NCI-H2171 (cell line): Measurements from ENCODE around the gene CLDN2.

Experiments used
- DNase-seq: peaks from one replicate; lab custom pipeline; 2025; lab: John Stamatoyannopoulos, UW

The CLDN2 gene

DNA sequence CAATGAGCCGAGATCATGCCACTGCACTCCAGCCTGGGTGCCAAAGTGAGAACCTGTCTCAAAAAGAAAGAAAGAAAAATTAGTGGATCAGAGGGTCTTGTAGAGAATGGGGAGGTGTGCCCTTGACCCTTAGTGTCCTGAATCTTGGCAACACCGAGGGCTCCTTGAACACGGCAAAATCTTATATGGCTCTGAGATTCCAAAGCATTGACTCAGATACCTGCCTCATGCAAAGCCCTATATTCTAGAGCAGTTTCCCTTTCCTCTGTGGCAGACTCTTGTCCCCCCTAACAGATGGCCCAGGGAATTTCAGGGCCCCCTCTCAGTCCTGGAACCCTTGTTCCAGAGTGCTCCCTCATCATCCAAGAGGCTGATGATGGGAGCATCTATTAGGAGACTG lies 6.8 kb downstream of the CLDN2 start:
- DNase-seq, result no peak

DNA sequence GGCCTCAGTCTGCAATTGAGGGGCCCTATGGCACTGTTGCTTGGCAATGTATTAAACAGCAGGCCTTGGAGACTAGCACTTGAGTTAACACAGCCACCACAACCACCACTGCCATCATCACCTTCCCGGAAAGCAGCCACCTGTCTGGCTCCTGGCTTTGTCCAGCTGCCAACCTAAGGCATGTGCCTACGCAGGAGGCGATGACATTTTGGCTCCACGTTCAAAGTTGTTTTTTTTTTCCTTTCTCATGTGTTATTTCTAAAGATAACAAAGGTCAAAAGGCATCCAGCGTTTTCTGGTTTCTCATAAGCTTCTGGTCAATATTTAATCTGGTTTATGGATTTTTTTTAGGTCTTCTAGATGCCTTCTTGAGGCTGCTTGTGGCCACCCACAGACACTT lies 7.5 kb downstream of the CLDN2 start:
- no peak for DNase-seq

DNA sequence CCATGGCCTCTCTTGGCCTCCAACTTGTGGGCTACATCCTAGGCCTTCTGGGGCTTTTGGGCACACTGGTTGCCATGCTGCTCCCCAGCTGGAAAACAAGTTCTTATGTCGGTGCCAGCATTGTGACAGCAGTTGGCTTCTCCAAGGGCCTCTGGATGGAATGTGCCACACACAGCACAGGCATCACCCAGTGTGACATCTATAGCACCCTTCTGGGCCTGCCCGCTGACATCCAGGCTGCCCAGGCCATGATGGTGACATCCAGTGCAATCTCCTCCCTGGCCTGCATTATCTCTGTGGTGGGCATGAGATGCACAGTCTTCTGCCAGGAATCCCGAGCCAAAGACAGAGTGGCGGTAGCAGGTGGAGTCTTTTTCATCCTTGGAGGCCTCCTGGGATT lies 8.0 kb downstream of the CLDN2 start:
- DNase-seq, result no peak

DNA sequence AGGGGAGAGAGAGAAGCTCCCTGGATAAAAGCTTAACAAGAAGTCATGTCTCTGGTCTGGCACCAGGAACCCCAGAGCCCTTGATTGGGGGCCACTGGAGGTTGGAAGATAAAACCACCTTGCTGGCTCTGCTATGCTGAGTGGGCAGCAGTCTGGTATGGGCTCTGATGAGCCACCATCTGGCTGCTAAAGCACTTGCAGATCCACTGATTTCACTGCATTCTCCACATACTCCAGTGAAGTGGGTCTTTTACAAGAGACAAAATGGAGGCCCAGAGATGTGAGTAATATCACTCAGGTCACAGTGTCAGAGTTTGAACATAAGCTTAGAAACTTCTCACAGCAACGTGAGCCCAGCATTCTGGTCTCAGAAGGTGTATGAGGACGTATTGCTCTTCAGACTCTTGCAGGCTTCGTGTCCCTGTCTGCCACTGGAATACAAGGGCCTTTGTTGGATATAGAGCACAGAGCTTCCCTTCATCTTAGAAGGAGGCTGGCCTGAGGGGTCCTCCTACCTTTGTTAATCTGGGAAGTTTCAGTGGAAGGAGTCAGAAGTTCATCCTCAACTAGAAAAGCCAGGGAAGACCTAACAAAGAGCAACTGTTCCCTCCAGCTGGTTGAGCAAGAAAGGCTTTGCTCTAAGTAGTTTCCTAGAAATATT lies 11.8 kb downstream of the CLDN2 start:
- DNase-seq, result no peak

DNA sequence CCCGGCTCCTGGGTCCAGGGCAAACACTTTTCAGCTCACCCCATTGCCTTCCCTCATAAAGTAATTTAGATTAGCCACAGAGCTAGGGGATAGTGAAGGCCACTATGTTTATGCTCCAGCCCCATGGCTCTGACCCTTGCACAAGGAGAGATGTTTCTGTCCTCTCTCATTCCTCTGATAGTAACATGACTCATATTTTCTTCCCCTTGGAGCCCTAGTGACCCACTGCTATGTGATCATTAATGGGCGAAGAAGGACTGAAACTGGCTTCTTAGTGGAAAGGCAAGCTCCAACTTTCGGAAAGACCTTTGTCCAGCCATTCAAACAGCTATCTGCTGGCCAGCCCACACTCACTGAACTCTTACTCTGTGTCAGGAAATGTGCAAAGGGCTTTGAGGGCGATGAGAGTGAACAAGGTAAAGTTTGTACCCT lies 12.3 kb downstream of the CLDN2 start:
- DNase-seq, result no peak

DNA sequence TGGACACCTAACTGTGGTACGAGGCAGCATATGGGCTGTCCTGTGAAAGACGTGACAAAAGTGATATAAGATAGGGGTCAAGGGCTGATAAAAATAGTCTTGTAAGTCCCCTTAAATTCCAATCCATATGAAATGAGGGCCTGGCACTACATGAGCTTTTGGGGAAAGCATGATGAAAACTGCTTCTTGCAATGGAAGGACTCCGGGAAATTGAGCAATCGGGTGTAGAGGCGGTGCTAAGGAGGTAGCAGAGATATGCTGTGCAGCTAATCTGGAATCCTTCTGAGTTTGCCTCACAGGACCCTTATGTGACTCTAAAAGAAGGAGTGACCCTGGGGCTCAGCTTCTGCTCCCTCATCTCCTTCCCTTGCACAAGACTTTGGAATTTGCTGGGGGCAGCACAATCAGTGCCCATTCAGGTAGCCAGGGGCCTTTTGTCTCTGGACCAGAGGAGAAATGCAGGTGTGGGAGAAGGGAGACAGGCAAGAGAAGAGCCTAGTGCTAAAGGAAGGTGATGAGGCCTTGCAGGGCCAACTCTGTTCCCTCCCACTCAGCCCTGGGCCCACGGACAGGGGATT lies 12.8 kb downstream of the CLDN2 start:
- DNase-seq, result no peak

DNA sequence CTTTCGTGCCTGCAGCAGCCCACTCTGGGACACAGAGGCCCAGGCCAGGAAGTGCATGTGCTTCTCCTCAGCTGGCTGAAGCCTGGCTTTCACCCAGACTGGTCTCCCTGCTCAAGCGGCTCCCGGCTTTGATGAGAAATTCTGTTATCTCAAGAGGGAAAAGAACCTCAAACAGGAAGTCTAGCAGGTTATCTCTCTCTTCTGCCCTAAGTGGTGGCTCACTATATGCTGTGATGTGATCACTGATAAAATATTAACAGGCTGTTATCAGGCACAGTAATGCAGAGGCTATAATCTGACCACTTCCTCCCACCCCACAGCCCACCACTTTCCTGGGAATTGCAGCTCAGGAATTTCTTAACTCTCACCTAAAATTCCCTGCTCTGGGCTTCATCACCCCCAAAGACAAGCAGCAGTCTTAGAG lies 13.3 kb downstream of the CLDN2 start:
- DNase-seq, result no peak

DNA sequence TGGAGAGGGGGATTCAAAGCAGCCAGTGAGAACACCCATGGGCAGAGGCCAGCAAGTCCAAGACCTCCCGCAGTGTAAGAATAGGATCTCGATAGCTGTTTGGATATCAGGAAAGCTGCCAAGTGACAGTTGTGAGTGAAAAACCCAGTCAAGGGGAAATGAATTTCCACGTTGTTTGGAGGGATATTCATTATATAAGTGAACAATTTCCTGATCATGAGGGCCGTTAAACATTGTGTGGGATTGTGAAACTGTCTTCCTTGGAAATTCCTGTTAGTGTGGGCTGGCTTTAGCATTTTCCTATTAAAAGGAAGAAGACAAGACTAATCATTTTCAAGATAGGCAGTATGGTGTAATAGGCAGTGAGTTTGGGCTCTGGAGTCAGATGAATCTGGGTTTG lies 15.0 kb downstream of the CLDN2 start:
- no peak for DNase-seq

DNA sequence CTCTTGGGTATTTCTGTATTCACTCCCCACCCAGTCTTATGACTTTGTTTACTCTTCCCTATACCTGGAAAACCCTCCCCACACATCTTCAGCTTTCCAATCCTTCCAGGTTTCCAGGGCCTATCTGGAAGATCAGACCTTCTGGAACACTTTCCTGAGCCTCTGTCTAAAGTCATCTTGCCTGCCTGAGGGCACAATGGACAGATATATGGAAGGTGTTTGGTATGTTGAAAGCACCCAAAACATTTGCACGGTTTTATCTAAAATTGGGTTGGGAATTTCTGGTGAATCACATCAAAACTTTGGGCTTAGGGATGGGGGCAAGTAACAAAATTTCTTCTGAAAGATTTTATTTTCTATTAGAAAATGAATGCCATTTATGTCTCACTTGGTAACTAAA lies 16.0 kb downstream of the CLDN2 start:
- DNase-seq, result no peak

DNA sequence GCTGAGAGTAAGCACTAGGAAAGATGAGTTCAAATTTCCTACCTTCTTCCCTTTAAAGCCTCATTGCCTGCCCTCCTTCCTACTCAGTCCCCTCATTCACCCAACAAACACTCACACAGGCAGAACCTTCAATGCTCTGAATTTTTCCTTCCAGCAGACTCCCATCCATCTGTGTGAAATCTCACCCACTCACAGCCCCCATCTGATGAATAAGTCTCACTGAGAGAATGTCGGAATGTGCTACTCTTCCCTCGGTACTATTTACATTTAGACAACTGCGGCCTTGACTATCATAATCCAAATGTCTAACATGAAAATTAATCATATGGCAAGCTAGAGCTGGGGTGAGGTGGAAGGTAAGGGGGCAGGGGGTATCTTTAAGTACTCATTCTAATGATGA lies 19.4 kb downstream of the CLDN2 start:
- no peak for DNase-seq

DNA sequence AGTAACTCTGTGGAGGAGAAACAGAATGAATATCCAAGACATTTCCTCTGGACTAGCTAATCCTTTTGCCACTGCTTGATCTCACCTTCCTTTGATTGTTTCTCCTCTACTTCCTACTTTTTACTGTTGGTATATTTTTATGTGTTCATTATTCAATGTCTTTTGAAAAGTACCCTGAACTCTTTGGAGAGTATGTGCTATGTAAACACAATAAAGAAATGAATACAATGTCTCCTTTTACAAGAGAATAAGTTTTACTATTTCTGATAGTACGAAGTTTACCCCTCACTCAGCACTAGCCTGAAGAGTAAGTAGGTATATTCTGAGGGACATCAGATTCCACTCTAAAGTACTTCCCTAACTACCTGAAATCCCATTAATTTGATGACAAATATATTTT lies 19.9 kb downstream of the CLDN2 start:
- DNase-seq, result no peak

DNA sequence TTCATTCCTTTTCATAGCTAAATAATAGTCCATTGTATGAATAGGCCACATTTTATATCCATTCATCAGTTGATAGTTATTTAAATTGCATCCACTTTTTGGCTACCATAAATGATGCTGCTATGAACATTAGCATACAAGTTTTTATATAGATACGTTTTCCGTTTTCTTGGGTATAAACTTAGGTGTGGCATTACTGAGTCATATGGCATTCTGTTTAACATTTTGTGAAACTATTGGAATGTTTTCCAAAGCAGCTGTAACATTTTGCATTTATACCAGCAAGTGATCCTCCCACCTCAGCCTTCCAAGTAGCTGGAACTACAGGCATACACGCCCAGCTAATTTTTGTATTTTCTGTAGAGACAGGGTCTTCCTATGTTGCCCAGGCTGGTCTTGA lies 26.3 kb downstream of the CLDN2 start:
- no peak for DNase-seq

DNA sequence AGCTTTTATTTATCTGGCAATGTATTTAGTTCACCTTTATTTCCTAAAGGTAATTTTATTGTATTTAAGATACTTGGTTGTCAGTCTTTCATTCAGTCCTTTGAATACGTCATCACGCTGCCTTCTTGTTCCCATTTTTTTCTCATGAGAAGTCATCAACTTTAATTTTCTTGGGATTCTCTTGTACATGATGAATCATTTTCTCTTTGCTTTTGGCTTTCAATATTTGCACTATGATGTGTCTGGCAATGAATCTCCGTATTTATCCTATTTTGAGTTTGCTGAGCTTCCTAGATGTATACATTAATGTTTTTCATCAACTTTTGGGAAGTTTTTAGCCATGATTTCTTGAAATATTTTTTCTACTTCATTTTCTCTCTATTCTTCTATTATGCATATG lies 28.4 kb downstream of the CLDN2 start:
- DNase-seq, result no peak

DNA sequence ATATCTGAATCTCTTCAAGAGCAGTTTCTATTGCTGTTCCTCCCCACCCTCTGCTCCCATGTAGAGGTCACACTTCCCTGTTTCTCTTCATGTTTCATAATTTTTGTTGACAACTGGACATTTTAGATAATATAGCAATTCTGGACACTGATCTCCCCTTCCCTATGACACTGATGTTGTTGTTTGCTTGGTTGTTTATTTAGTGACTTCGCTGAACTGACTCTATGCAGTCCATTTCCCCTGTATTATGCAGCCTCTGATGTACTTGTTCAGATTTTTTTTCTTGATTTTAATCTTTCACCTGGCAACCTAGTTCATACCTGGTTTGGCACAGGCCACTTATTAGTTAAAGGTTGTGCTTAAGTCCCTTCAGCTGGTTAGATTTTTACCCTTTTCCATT lies 29.2 kb downstream of the CLDN2 start:
- DNase-seq, result no peak

DNA sequence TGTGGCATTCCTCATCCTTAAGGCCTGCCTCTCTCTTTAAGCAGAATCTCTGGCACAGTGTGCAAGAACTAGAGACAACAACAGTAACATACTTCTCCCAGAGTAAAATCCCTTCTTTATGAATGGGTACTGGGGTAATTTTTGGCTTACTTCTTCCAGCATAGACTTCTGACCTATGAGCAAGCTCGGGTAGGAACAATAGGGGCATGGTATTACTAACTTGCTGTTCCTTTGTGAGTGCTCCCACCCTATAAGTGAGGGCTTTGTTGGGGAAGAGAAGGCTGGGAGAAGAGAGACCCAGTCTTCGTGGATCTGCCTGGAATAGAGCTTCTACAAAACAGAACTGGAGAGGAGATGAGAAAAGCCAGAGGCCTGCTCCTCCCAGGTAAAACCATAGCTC lies 30.2 kb downstream of the CLDN2 start:
- no peak for DNase-seq

DNA sequence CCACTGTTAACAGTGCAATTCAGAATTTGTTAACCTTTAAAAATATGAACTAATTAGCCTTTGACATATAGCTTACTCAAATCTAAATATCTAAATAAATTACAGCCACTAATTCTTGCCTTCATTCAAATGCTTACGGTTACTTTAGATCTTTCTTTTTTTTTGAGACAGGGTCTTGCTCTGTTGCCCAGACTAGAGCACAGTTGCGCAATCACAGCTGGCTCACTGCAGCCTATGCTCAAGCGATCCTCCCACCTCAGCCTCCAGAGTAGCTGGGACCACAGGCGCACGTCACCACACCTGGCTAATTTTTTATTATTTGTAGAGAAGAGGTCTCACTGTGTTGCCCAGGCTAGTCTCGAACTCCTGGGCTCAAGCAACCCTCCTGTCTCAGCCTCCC lies 31.0 kb downstream of the CLDN2 start:
- no peak for DNase-seq

DNA sequence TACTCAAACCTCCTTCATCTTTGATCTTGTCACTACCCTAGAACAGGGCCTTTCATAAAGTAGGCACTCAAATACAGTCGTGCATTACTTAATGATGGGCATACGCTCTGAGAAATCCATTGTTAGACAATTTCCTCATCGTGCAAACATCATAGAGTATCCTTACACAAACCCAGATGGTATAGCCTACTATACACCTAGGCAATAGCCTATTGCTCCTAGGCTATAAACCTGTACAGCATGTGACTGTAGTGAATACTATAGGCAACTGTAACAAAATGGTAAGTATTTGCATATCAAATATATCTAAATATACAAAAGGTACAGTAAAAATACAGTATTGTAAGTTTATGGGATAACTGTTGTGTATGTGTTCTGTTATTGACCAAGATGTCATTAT lies 31.9 kb downstream of the CLDN2 start:
- DNase-seq, result no peak

DNA sequence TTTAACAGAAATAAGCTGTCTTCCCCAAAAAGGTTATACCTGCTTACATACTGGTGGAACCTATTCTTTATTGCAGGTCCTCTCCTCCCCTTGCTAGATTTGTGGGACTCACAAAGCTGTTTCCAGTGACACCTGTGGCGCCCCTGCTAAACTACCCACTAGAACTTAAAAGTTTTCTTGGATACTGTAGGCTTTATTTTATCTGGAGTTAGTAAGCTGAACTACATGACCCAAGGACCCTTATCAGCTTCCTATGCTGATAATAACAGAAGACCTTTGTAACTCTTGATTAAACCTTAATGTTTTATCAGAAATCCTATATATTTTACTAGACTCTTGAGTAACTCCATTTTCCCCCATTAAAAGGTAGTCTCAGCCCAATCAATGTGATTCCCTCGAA lies 32.3 kb downstream of the CLDN2 start:
- DNase-seq, result no peak

DNA sequence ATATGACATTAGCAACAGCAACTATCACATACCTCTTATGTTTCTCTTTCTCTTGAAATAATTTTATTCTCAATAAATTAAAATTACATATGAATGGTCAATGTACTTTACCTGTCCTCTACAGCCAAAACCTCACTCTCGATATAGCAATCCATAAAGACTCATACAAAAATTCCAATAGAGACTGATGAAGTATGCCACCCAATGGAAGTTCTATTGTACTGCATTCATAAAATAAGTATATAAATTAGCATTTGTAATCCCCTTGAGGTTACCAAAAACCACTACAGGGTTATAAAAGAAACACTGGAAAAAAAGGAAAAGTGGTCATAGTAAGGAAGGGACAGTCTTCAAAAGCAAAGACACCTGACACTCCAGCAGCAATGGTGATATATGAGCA lies 32.8 kb downstream of the CLDN2 start:
- DNase-seq, result no peak

DNA sequence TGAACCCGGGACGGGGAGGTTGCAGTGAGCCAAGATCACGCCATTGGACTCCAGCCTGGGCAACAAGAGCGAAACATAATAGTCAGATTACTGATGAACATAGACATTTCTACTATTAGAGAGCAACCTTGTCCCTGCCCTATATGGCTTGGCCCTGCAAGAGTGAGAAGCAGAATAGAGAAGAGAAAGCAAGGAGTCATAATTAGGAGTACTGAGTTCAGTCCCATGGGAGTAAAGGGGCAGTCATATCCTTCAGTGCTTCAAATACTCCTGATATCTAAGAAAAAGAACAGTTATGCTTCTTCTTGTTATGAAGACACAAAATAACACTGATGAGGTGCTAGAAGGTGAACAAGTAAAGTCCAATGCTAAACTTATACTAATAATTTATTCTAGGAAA lies 33.8 kb downstream of the CLDN2 start:
- no peak for DNase-seq

DNA sequence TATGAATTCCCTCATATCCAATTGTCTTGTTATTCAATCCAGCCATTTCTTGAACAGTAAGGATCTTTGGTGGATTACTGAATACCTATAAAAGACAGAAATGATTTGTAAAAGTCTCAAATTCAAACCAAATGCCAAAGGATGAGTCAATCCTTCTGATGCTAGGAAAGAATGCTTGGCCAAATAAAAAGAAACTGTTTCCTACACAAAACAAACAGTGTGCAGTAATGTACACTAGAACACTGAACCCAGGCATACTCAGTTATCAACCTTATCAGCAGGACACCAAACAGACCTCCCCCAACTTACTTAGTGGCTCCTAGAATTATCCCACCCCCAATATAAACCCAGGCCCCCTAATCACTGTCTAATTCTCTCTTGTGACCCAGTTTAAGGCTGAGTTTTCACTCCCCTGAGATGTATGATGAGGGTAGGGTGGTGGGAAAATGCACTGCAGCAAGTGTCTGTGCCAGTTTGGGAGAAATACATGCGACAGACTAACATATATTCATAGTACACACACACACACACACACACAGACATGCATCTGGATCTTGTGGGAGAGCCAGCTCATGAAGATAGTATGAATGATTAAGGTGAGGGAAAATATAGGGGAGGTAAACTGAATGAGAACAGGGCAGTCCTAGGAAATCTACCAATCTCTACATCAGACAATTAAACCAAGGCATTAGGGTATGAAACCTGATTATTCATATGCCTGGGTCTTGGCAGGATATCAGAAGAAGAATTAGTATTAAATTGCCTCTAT lies 35.0 kb downstream of the CLDN2 start:
- DNase-seq, result no peak

DNA sequence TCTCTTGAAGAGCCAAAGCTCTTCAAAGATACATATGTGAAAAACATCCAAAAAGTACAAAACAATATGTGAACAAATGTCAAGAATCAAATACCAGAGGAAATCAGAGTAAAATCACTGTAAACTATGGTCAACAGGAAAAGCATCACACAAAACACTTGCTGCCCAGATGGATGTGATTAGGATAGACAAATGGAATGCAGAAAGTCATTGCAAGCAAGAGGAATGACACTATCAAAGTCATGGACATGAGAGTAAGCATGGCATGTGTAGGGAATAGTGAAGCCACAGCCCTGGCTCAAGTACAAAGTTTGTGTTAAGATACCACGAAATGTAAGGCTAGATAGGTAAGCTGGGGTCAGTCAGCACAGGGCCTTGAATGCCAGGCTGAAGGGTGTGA lies 37.7 kb downstream of the CLDN2 start:
- no peak for DNase-seq

DNA sequence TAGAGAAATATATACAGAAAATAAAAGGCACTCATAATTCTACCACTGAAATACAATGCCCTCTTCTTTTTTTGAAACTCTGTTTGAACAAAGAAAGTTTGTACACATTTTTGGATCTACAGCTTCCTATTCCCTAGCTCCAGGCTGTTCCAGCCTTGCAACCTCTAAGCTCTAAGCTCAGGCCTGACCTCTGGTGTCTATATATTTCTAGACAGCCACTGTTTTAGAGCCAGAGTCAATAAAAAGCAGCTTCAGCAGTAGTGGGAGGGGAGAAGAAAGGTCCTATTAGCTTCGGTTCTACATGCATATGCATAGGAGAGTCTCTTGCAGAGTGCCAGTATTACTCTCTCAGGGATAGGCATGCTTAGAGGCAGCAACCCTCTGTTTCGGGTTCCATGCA lies 39.7 kb downstream of the CLDN2 start:
- DNase-seq, result no peak

DNA sequence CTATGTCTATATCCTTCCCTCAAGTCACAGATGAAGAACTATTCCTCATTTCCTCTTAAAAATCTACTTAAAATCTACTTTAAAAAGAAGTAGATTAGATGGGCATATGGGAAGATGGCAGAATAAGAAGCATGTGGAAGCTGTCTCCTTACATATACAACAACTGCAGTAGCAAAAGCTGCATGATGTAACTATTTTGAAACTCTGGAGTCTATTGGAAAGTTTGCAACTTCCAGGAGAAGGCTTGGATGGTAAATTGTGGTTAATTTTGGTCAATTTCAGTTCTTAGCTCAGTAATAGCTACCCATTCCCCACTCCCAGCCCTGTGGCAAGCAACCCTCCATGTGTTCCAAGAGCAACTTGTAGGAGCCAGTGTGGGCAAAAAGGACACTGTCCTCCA lies 42.9 kb downstream of the CLDN2 start:
- no peak for DNase-seq
